Skeletal muscle cell (primary cell): ENCODE data around the gene AP1G2.
"Not testable (repeated sequence)": the region's sequence is repeated elsewhere in the genome, so short reads cannot be mapped to it uniquely, and the experiment has no call there.

ENCODE experiments used
- DNase-seq: peaks from one replicate; pipeline ENCODE4 v3.0.0-alpha.2; 2010; ENCODE audit warnings: low read depth
- H3K4me3 ChIP-seq: 2 replicates; pipeline ENCODE4 v1.5.1; 2011; ENCODE audit warnings: low read depth, mild to moderate bottlenecking, control low read depth, low read length, moderate library complexity

Gene AP1G2, protein sequence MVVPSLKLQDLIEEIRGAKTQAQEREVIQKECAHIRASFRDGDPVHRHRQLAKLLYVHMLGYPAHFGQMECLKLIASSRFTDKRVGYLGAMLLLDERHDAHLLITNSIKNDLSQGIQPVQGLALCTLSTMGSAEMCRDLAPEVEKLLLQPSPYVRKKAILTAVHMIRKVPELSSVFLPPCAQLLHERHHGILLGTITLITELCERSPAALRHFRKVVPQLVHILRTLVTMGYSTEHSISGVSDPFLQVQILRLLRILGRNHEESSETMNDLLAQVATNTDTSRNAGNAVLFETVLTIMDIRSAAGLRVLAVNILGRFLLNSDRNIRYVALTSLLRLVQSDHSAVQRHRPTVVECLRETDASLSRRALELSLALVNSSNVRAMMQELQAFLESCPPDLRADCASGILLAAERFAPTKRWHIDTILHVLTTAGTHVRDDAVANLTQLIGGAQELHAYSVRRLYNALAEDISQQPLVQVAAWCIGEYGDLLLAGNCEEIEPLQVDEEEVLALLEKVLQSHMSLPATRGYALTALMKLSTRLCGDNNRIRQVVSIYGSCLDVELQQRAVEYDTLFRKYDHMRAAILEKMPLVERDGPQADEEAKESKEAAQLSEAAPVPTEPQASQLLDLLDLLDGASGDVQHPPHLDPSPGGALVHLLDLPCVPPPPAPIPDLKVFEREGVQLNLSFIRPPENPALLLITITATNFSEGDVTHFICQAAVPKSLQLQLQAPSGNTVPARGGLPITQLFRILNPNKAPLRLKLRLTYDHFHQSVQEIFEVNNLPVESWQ

GRCh38 chr14:23567186-23568020 is at the start of gene AP1G2:
AP1G2 (minus strand) TSS chr14:23567791; CDS start chr14:23567314, 477 bp downstream.
- H3K4me3 ChIP-seq, result peak within 1 kb of the TSS; percentile 59
- DNase-seq, result peak; percentile 16

GRCh38 chr14:23615856-23616255 is 48.3 kb upstream of the AP1G2 start:
- DNase-seq, result no peak
- no peak overlapping the region for H3K4me3 ChIP-seq

DNA sequence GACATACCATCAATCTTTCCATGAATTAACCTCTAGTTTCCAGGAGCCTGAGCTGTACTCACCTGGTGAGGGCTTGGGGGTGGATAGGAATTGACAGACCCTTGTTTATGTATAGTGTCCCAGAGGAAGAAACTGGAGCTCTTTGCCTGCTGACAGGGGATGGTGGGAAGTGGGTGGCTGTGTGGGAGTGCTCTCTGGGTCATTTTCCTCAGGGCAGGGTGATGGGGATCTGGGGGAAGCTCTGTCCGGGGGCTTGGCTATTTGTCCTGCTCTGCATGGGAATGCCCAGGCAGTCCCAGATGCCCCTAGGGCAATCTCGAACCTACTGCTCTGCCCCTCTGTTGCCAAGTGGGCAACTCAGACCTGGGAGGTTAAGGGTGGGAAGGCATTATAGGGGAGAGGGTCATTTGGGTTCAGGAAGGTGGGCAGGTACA is 46.8 kb upstream of the AP1G2 start:
- no peak for DNase-seq
- H3K4me3 ChIP-seq, result no peak overlapping the region

- no peak overlapping the region for H3K4me3 ChIP-seq
Measured at GRCh38 chr14:23613242-23614070, 45.9 kb upstream of the AP1G2 start.

GRCh38 chr14:23612802-23613201 is 45.2 kb upstream of the AP1G2 start:
- no peak overlapping the region for H3K4me3 ChIP-seq
- DNase-seq, result no peak

More at GRCh38 chr14:23613242-23614070, 45.9 kb upstream of the AP1G2 start:
- no peak for DNase-seq

- no peak overlapping the region for H3K4me3 ChIP-seq
- no peak for DNase-seq
Measured at GRCh38 chr14:23612354-23612732, 44.8 kb upstream of the AP1G2 start.

- no peak for DNase-seq
- H3K4me3 ChIP-seq, result no peak overlapping the region
Measured at GRCh38 chr14:23610815-23611289, 43.3 kb upstream of the AP1G2 start.

DNA sequence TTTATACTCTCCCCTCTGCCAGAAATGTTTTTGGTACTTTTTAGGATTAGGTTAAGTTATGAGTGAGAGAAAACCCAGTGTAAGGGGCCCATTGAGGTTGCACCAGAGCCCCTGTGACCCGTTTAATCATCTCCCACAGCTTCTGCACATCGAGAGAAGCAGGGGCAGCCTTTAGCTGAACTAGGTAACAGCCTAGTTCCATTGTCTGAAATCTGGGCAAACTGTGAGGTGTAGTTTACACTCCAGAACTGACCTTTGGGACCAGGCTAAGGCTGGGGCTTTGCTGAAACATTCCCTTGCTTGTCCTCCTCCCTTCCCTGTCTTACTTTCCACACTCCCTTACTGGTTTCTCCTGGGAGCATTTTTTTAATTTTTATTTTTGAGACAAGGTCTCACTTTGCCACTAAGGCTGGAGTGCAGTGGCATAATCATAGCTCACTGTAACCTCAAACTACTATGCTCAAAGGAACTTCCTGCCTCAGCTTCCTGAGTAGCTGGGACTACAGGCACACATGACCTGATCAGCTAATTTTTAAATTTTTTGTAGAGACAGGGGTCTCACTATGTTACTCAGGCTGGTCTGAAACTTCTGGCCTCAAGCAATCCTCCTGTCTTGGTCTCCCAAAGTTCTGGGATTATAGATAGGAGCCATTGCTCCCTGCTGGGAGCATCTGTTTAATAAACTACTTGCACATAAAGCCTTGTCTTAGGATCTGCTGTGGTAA is 42.7 kb upstream of the AP1G2 start:
- H3K4me3 ChIP-seq, result no peak overlapping the region
- no peak for DNase-seq

GRCh38 chr14:23609411-23610089 is 42.0 kb upstream of the AP1G2 start:
- DNase-seq, H3K4me3 ChIP-seq: not testable (repeated sequence)

DNA sequence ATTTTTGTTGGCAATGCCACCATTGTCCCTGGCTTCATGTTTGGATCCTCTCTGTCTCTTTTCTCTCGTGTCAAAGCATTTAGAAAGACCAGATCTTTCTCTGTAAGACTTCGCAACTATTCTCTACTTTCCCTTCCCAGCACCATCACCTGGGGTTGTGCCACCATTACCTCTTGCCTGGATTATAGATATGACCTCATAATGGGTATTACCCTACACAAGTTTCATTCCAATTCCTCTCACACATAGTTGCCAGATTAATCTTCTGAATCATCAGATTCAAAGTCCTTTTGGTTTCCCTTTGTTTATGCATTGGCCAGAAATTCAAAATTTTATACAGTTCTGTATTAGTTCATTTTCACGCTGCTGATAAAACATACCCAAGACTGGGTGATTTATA is 41.4 kb upstream of the AP1G2 start:
- DNase-seq, result no peak

DNA sequence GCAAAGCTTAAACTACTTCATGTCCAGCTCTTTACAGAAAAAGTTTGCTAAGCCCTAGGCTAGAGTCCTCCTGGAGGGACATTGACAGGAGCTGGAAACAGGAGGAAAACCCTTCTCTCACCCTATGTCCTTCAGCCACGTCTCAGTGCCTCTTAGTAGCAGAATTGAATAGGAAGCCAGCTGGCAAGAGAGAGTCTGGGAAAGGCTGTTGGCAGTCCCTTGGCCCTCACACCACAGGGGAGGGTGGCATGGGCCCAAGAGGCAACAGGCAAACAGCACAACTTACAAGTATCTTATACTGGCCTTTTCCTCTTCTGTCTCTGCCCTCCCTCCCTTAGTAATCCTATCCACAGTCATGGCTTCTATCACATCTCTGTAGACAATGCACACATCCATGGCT is 40.9 kb upstream of the AP1G2 start:
- H3K4me3 ChIP-seq, result no peak overlapping the region
- no peak for DNase-seq

More for the DNA sequence above, 41.4 kb upstream of the AP1G2 start:
- no peak overlapping the region for H3K4me3 ChIP-seq

- DNase-seq, result no peak
- H3K4me3 ChIP-seq, result no peak overlapping the region
Measured at GRCh38 chr14:23605931-23606585, 38.5 kb upstream of the AP1G2 start.

DNA sequence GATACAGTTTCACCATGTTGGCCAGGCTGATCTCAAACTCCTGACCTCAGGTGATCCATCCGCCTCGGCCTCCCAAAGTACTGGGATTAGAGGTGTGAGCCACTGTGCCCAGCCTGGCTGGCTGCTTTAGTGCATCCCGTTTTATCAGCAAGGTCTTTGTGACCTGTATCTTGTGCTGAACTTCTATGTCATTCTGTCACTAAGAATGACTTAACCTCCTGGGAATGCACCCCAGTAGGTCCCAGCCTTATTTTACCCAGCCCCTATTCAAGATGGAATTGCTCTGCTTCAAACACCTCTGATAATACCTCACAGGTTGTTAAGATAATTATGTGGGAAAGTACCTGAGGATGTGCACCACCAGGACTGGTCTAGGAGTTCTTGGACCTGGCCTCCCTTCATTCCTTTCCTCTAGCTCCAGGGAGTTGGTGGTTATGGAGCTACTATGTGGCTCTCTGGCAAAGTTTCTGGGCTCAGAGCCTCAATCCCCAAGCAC is 37.1 kb upstream of the AP1G2 start:
- no peak overlapping the region for H3K4me3 ChIP-seq
- no peak for DNase-seq

DNA sequence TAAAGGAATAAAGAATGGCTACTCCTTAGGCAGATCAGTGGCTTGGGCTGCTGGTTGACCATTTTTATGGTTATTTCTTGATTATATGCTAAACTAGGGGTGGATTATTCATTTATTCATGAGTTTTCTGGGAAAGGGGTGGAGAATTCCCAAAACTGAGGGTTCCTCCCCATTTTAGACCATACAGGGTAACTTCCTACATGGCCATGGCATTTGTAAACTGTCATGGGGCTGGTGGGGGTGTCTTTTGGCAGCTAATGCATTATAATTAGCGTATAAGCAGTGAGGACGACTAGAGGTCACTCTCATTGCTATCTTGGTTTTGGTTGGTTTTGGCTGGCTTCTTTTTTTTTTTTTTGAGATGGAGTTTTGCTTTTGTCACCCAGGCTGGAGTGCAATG is 36.6 kb upstream of the AP1G2 start:
- no peak for DNase-seq
- no peak overlapping the region for H3K4me3 ChIP-seq

DNA sequence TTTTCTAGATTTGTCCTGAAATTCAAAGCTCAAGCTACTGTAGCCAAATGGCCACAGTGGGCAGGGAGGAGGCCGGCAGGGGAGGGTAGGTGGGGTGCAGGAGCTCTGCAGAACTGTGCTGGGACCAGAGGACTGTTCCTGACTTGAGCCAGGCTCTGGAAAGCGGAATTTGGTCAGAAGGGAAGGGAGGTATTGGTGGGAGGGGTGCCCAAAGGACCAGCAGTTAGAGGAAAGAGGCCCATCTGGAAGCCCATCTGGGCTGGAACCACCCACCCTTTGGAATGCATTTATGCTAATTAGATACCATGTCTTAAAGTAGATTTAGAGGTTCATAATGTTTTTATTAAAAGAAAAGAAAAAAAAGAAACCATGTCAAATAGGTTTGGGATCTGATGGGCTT is 35.5 kb upstream of the AP1G2 start:
- no peak overlapping the region for H3K4me3 ChIP-seq
- DNase-seq, result no peak

DNA sequence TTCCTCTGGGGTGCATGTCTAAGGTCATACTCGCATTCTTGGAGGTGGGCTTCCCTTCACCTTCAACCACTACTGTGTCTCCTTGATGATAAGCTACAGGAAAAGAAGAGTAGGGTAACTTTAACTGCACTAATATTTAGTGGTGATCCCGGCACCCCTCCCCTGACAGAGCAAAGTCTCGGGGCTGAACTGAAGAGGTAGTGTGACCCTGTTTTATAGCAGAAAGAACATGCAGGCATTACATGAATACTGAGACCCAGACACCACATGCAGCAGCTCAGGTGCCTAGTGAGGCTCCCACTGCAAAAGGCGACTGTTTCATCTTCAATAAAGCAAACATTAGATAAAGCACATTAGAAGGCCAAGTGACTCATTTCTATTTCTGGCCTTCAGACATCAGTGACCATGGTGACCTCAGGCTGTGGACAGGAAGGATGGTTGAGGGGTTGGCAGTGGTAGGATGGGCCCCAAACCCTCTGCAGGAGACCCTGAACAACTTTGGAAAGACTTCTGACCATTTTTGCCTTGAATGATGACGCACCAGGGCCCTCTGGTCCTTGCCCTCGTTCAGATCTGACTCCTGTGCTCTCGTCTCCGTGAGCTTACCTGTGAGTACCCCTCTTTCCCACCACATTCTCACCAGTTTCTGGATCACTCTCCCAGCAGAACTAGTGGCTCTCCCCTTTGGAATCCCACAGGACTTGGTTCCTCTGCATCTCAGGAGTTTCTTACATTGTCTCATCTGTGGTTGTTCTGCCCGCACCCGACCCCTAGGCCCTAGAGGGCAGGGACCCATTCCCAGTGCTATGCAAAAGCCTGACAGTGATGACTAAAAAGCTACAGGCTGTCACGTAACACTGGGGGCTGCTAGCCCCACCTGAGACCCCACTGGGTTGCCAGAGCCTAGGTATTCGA is 34.8 kb upstream of the AP1G2 start:
- no peak for DNase-seq
- no peak overlapping the region for H3K4me3 ChIP-seq
